Astrocyte of the cerebellum (primary cell): Measurements from ENCODE around the gene STX8.
"Not testable (repeated sequence)": the region's sequence is repeated elsewhere in the genome, so short reads cannot be mapped to it uniquely, and the experiment has no call there.

ENCODE experiments used
- DNase-seq: peaks from one replicate; pipeline ENCODE4 v3.0.0-alpha.2; 2011; ENCODE audit warnings: low read depth
- H3K4me3 ChIP-seq: 2 replicates; pipeline ENCODE4 v1.5.1; 2011; ENCODE audit warnings: mild to moderate bottlenecking, low read depth, low read length, moderate library complexity
- in situ Hi-C: cut with HindIII; loops from 2 replicates; pipeline ENCODE4 v1.10.0; 2017; ENCODE audit warnings: low sequenced_read_pairs
- TF ChIP-seq, protein P1 (sequence below): IDR thresholded peaks from 2 replicates; pipeline ENCODE4 v1.5.1; 2012; ENCODE audit warnings: low read length, low read depth, moderate library complexity, mild to moderate bottlenecking; ENCODE audit errors: missing control alignments

Gene STX8

GRCh38 chr17:9356488-9356911 is 219.1 kb downstream of the STX8 start:
- DNase-seq, result no peak
- in situ Hi-C loops, result no loop called here
- no peak overlapping the region for H3K4me3 ChIP-seq
- TF ChIP-seq, protein P1, sequence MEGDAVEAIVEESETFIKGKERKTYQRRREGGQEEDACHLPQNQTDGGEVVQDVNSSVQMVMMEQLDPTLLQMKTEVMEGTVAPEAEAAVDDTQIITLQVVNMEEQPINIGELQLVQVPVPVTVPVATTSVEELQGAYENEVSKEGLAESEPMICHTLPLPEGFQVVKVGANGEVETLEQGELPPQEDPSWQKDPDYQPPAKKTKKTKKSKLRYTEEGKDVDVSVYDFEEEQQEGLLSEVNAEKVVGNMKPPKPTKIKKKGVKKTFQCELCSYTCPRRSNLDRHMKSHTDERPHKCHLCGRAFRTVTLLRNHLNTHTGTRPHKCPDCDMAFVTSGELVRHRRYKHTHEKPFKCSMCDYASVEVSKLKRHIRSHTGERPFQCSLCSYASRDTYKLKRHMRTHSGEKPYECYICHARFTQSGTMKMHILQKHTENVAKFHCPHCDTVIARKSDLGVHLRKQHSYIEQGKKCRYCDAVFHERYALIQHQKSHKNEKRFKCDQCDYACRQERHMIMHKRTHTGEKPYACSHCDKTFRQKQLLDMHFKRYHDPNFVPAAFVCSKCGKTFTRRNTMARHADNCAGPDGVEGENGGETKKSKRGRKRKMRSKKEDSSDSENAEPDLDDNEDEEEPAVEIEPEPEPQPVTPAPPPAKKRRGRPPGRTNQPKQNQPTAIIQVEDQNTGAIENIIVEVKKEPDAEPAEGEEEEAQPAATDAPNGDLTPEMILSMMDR, result no peak

- TF ChIP-seq, protein P1, result no peak
- no peak for DNase-seq
- no peak overlapping the region for H3K4me3 ChIP-seq
- in situ Hi-C loops, result no loop called here
Observed at GRCh38 chr17:9355846-9356245, 219.8 kb downstream of the STX8 start.

GRCh38 chr17:9355231-9355630 is 220.4 kb downstream of the STX8 start:
- DNase-seq, H3K4me3 ChIP-seq, in situ Hi-C loops: not testable (repeated sequence)

GRCh38 chr17:9350080-9350479 is 225.5 kb downstream of the STX8 start:
- TF ChIP-seq, protein P1, result no peak
- DNase-seq, result peak; percentile 84
- in situ Hi-C loops, result no loop called here
- no peak overlapping the region for H3K4me3 ChIP-seq

- in situ Hi-C loops, result no loop called here
- peak; percentile 96 for DNase-seq
- no peak overlapping the region for H3K4me3 ChIP-seq
- TF ChIP-seq, protein P1, result no peak
Observed at GRCh38 chr17:9346296-9346926, 229.2 kb downstream of the STX8 start.

- in situ Hi-C loops, result no loop called here
- no peak for DNase-seq
- TF ChIP-seq, protein P1, result no peak
- H3K4me3 ChIP-seq, result no peak overlapping the region
Observed at GRCh38 chr17:9343516-9343915, 232.1 kb downstream of the STX8 start.

GRCh38 chr17:9342225-9342624 is 233.4 kb downstream of the STX8 start:
- TF ChIP-seq, protein P1, result no peak
- in situ Hi-C loops, result no loop called here
- no peak overlapping the region for H3K4me3 ChIP-seq
- DNase-seq, result no peak
